H9 (cell line): ENCODE results near the gene SMAP1. TPM values are rescaled to one million over a fixed set of nuclear protein-coding genes. Genes with fewer than 3 reads are reported as not detected.

Source experiments
- DNase-seq: peaks from one replicate; pipeline ENCODE4 v3.0.0-alpha.2; 2017
- H2AFZ ChIP-seq: one replicate; pipeline ENCODE4 v1.6.1; 2013; ENCODE audit warnings: mild to moderate bottlenecking, low read length, control low read depth, moderate library complexity
- H2AK5ac ChIP-seq: 2 replicates; pipeline ENCODE4 v1.6.1; 2013; ENCODE audit warnings: low read length, control low read depth, mixed read lengths; ENCODE audit not compliant: insufficient read length
- H2BK120ac ChIP-seq: one replicate; pipeline ENCODE4 v1.6.1; 2013; ENCODE audit warnings: low read depth, mild to moderate bottlenecking, low read length, control low read depth, inconsistent platforms; ENCODE audit not compliant: poor library complexity, severe bottlenecking
- H2BK12ac ChIP-seq: 2 replicates; pipeline ENCODE4 v1.6.1; 2013; ENCODE audit warnings: low read length, control low read depth, mixed read lengths, low read depth; ENCODE audit not compliant: insufficient read length
- H2BK15ac ChIP-seq: 2 replicates; pipeline ENCODE4 v1.6.1; 2013; ENCODE audit warnings: low read depth, low read length, control low read depth
- H2BK20ac ChIP-seq: one replicate; pipeline ENCODE4 v1.6.1; 2013; ENCODE audit warnings: low read depth, mild to moderate bottlenecking, low read length, control low read depth, inconsistent platforms; ENCODE audit not compliant: poor library complexity, severe bottlenecking
- H2BK5ac ChIP-seq: 2 replicates; pipeline ENCODE4 v1.6.1; 2013; ENCODE audit warnings: low read length, control low read depth, mixed read lengths; ENCODE audit not compliant: insufficient read length
- H3K14ac ChIP-seq: 2 replicates; pipeline ENCODE4 v1.6.1; 2013; ENCODE audit warnings: low read length, control low read depth; ENCODE audit not compliant: insufficient read depth
- H3K18ac ChIP-seq: 2 replicates; pipeline ENCODE4 v1.6.1; 2013; ENCODE audit warnings: low read depth, mild to moderate bottlenecking, mixed read lengths, low read length, control low read depth; ENCODE audit not compliant: insufficient read length
- H3K23ac ChIP-seq: 2 replicates; pipeline ENCODE4 v1.6.1; 2013; ENCODE audit warnings: low read length, control low read depth, mixed read lengths, low read depth; ENCODE audit not compliant: insufficient read length
- H3K23me2 ChIP-seq: 2 replicates; pipeline ENCODE4 v1.6.1; 2013; ENCODE audit warnings: low read depth, mild to moderate bottlenecking, mixed read lengths, low read length, control low read depth; ENCODE audit not compliant: insufficient read length, poor library complexity, severe bottlenecking
- H3K27ac ChIP-seq: 2 replicates; pipeline ENCODE4 v1.5.1; 2013; ENCODE audit warnings: low read length, control low read depth, mixed read lengths, low read depth; ENCODE audit not compliant: insufficient read length
- H3K27me3 ChIP-seq: 2 replicates; pipeline ENCODE4 v1.6.1; 2013; ENCODE audit warnings: low read length, control low read depth, inconsistent platforms; ENCODE audit not compliant: insufficient read depth
- H3K4ac ChIP-seq: 2 replicates; pipeline ENCODE4 v1.6.1; 2013; ENCODE audit warnings: low read depth, mild to moderate bottlenecking, control low read depth, inconsistent platforms, low read length, moderate library complexity
- H3K4me1 ChIP-seq: 2 replicates; pipeline ENCODE4 v1.6.1; 2013; ENCODE audit warnings: low read length, control low read depth, inconsistent platforms; ENCODE audit not compliant: insufficient read depth
- H3K4me2 ChIP-seq: 2 replicates; pipeline ENCODE4 v1.6.1; 2013; ENCODE audit warnings: low read length, control low read depth, mixed read lengths; ENCODE audit not compliant: insufficient read length, insufficient read depth
- H3K56ac ChIP-seq: 2 replicates; pipeline ENCODE4 v1.6.1; 2013; ENCODE audit warnings: low read depth, mild to moderate bottlenecking, mixed read lengths, low read length, control low read depth; ENCODE audit not compliant: insufficient read length
- H3K79me1 ChIP-seq: 2 replicates; pipeline ENCODE4 v1.6.1; 2013; ENCODE audit warnings: low read depth, mild to moderate bottlenecking, moderate library complexity, low read length, control low read depth, inconsistent platforms; ENCODE audit not compliant: insufficient read depth, poor library complexity, severe bottlenecking
- H3K79me2 ChIP-seq: 2 replicates; pipeline ENCODE4 v1.6.1; 2013; ENCODE audit warnings: low read length, control low read depth, inconsistent platforms; ENCODE audit not compliant: insufficient read depth
- H3K9ac ChIP-seq: 2 replicates; pipeline ENCODE4 v1.6.1; 2013; ENCODE audit warnings: low read length, control low read depth, mixed read lengths; ENCODE audit not compliant: insufficient read length; ENCODE audit errors: extremely low read depth
- H3K9me3 ChIP-seq: one replicate; pipeline ENCODE4 v1.6.1; 2013; ENCODE audit warnings: low read depth, low read length, inconsistent platforms; ENCODE audit not compliant: control insufficient read depth
- H3T11ph ChIP-seq: one replicate; pipeline ENCODE4 v1.6.1; 2013; ENCODE audit warnings: mild to moderate bottlenecking, low read length, control low read depth, inconsistent platforms
- H4K20me1 ChIP-seq: one replicate; pipeline ENCODE4 v1.6.1; 2013; ENCODE audit not compliant: control insufficient read depth, insufficient read length, insufficient read depth
- H4K5ac ChIP-seq: 2 replicates; pipeline ENCODE4 v1.6.1; 2013; ENCODE audit warnings: low read depth, mild to moderate bottlenecking, mixed read lengths, low read length, control low read depth; ENCODE audit not compliant: insufficient read length
- H4K8ac ChIP-seq: replicated peaks from 2 replicates; pipeline ENCODE4 v1.6.1; 2013; ENCODE audit warnings: low read length, control low read depth, mixed read lengths, low read depth; ENCODE audit not compliant: insufficient read length
- H4K91ac ChIP-seq: 2 replicates; pipeline ENCODE4 v1.6.1; 2013; ENCODE audit warnings: low read depth, mild to moderate bottlenecking, moderate library complexity, mixed read lengths, low read length, control low read depth; ENCODE audit not compliant: insufficient read length
- H3K27ac Mint-ChIP-seq, 3 experiments: 2 replicates in 2 of 3; 3 replicates in 1 of 3; pipeline ENCODE4 v1.8.0; 2020 to 2021; ENCODE audit warnings: mixed read lengths in 3 of 3, mild to moderate bottlenecking in 1 of 3, moderate library complexity in 1 of 3
- H3K27me3 Mint-ChIP-seq: 2 replicates; pipeline ENCODE4 v1.8.0; 2021; ENCODE audit warnings: low read depth, mild to moderate bottlenecking, moderate library complexity, mixed read lengths
- H3K36me3 Mint-ChIP-seq, 3 experiments: 2 replicates in 2 of 3; 3 replicates in 1 of 3; pipeline ENCODE4 v1.8.0; 2020 to 2021; ENCODE audit warnings: low read depth in 3 of 3, mixed read lengths in 3 of 3; ENCODE audit not compliant: insufficient read depth in 1 of 3
- H3K4me1 Mint-ChIP-seq, 2 experiments: 2 replicates each; pipeline ENCODE4 v1.8.0; 2020; ENCODE audit warnings: mixed read lengths in 2 of 2
- H3K4me3 Mint-ChIP-seq, 2 experiments: 2 replicates in 1 of 2; 3 replicates in 1 of 2; pipeline ENCODE4 v1.8.0; 2020 to 2021; ENCODE audit warnings: mild to moderate bottlenecking in 2 of 2, mixed read lengths in 2 of 2, moderate library complexity in 1 of 2
- H3K9me3 Mint-ChIP-seq, 2 experiments: 2 replicates in 1 of 2; 3 replicates in 1 of 2; pipeline ENCODE4 v1.8.0; 2020; ENCODE audit warnings: mild to moderate bottlenecking in 2 of 2, mixed read lengths in 2 of 2, moderate library complexity in 1 of 2
- CTCF ChIP-seq: fragments of 200-600 bp; sonication (generic); conservative IDR thresholded peaks from 3 replicates; pipeline ENCODE4 v1.8.0; 2021; ENCODE audit warnings: antibody characterized with exemption, mild to moderate bottlenecking
- WGBS: extraction: QIAGEN DNeasy Blood & Tissue Kit; methylation state at CpG from one replicate; pipeline ENCODE4 v1.1.7; 2013; ENCODE audit warnings: missing lambda C conversion rate, low lambda C conversion rate, mixed read lengths; ENCODE audit not compliant: insufficient read length; ENCODE audit errors: extremely low coverage; 5-methylcytosine and 5-hydroxymethylcytosine counted together
- total RNA-seq: library from RNA; stranded (reverse); gene quantifications from 2 replicates; pipeline ENCODE4 v1.2.1, GENCODE V29; 2021

SMAP1 gene
- total RNA-seq, 1 experiment from 2014 or later: 29.3 TPM

DNA sequence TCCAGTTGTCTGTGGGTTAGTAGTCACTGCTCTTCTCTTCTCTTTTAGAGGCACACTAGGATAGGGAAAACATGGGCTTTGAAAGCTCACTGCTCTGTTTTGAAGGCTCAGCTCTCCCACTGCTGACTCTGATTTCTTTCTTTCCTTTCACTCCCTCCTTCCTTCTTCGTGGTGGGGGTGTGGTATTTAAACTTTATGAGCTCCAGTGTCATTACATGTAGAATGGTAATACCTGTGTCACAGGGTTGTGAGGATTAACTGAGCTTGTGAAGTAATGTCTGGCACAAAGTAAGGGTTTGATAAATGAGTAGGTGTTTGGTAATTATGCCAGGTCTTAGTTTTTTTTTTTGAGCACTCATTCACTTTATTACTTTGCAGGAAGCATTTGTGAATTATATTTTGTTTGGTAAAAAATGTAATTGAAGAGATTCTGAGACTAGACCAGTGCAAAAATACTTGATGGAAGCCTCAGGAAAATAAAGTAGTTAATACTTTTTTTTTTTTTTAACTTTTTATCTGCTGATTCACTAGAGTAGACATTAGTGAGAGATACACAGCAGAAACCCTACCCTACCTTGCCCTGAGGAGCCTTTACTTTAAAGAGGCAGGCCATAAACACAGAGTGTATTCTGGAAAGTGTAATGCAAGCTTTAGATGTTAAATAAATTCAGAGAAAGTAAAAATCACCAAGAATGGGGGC, 17.3 kb downstream of the SMAP1 start:
- H3K23ac ChIP-seq: no peak overlapping the region
- no peak for DNase-seq
- Mint-ChIP-seq H3K27ac (peak overlapping the region in 2 of 3 experiments; percentile 22 to 75; a peak in 4 of 7 replicates), H3K27me3 (no peaks in the 10 kb centered on the region), H3K4me1 (peaks cover 19 to 21% of the 10 kb centered on the region in 2 experiments), H3K4me3 (no peak overlapping the region), H3K9me3 (peaks cover 0 to 4% of the 10 kb centered on the region in 2 experiments; a peak in 1 of 5 replicates), H3K36me3 (no peaks in the 10 kb centered on the region; a peak in 1 of 7 replicates)
- H3K14ac ChIP-seq: no peak overlapping the region
- no peak overlapping the region for H3T11ph ChIP-seq
- H3K27me3 ChIP-seq: no peaks in the 10 kb centered on the region
- H4K91ac ChIP-seq: no peak overlapping the region
- no peaks in the 10 kb centered on the region for H4K20me1 ChIP-seq
- no CpG with 5 or more reads among the region's 1 CpG for WGBS
- H3K9ac ChIP-seq: no peak overlapping the region
- no peak overlapping the region for H2BK5ac ChIP-seq
- no peak overlapping the region for H4K5ac ChIP-seq
- no peak for TF ChIP-seq CTCF
- no peak overlapping the region for H2AK5ac ChIP-seq
- H3K27ac ChIP-seq: no peak overlapping the region
- H3K23me2 ChIP-seq: no peaks in the 10 kb centered on the region
- no peaks in the 10 kb centered on the region for H3K9me3 ChIP-seq
- H3K18ac ChIP-seq: no peak overlapping the region
- no peak overlapping the region for H2BK12ac ChIP-seq
- H3K79me2 ChIP-seq: no peaks in the 10 kb centered on the region; the same call in 1 of the 2 replicates
- no peak overlapping the region for H2BK20ac ChIP-seq
- no peak overlapping the region for H3K4ac ChIP-seq
- H3K4me2 ChIP-seq: no peak overlapping the region
- H3K56ac ChIP-seq: no peak overlapping the region
- no peak overlapping the region for H2AFZ ChIP-seq
- peaks cover 2% of the 10 kb centered on the region for H3K79me1 ChIP-seq
- H2BK15ac ChIP-seq: no peak overlapping the region
- no peak overlapping the region for H4K8ac ChIP-seq
- no peaks in the 10 kb centered on the region for H3K4me1 ChIP-seq
- no peak overlapping the region for H2BK120ac ChIP-seq
